Stimulated activated CD8-positive, alpha-beta memory T cell treated with anti-CD3 and anti-CD28 coated beads, Interleukin-15, amount 100 ng/mL, for 48 hours (primary cell): ENCODE results near the gene RABGAP1L.
"Not testable (repeated sequence)": the region's sequence is repeated elsewhere in the genome, so short reads cannot be mapped to it uniquely, and the experiment has no call there.

ENCODE experiments used
- DNase-seq, 2 donors: peaks; one replicate each; pipeline ENCODE4 v3.0.0-alpha.2; 2020; ENCODE audit warnings: low read depth in 2 of 2

The RABGAP1L gene

DNA sequence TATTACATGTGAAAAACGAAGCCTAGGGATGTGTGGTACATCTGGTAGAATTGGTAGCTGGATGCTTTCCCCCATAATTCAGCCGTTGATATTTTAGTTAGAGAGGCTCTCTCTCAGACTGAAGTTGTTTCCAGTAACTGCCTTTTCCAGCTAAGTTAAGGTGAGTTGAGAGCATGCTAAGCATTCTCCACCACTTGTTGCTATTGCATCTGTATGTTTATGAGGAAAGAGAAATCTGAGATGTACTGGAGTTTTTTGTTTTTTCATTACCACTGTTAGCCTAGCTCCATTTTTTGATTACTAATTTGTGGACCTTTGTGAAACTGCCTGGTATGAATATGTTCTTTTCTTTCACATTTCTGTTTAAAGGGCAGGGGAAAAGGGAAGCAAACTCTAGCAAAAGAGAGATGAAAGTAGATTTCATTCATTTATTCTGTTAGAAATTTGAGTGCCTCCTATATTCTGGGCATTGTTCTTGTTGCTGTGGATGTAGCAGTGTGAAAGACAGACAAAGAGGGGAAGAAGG, 650.5 kb downstream of the RABGAP1L start:
- DNase-seq: no peak

DNA sequence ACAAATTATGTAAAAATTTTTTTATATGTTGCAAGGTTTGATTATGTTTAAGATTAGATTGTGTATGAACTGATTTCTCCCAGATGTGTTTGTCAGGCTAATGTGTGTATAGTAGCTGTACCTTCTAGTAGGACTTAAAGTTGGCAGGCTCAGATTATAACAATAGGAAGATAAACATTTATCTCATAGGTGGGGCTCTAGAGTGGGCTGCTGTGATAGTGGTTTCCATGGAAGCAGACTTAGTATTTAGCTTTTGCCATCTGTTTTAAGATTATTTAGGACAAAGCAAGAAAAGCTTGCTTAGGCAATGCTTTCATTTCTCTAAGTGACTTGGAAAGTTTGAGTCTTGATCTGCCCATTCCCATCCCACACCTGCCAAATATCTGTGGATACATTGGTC, 652.7 kb downstream of the RABGAP1L start:
- no peak for DNase-seq

DNA sequence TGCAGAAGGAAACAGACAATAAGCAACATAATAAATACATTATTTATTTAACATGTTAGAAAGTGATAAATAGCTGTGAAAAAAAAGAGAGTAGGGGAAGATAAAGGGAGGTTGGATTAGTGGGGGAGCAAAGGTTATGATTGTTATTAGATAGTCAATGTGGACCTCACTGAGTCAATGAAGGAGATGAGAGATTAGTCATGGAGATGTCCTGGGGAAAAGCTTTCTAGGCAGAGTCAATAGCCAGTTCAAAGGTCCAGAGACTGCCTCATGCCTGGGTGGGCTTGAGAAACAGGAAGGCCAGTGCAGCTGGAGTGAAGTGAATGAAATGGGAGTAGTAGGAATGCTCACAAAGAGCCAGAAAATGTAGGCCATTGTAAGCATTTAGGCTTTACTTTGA, 653.3 kb downstream of the RABGAP1L start:
- DNase-seq: no peak

DNA sequence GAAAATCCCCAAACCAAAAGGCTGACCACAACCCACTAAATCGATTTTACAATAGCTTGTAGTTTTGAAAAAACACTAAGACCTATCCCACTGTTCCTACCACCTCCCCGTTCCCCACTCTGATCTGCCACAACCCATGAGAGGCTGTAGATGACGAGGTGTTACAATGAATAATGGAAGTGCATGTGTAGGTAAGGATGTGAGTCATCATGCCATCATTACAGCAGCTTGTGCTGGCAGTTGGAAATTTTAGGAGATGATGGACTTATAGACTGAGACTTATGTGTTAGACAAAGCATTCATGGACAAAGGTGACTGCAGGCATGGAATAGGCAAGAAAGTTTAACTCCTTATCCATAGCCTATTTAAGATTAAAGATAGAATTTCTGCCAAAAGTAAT, 655.7 kb downstream of the RABGAP1L start:
- peak in 1 of 2 donors; percentile 14 for DNase-seq

DNA sequence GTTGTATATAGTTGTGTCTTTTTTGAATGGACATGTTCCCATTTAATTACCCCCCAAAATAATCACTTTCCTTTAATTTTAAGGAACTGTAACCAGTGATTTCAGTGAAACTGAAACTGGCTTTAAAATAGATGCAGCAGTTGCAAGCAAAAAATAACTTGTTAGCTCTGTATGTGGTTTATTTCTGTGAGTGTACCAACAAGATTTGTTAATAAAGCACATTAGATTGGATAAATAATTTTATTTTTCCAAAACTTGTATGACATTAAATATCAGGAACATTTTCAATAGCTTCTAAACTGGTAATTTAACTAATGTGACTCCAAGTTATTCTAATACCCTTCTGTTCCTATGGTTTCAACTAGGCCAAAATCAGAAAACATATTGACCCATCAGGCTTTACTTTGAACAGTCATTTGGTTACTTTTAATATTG, 656.2 kb downstream of the RABGAP1L start:
- no peak for DNase-seq

DNA sequence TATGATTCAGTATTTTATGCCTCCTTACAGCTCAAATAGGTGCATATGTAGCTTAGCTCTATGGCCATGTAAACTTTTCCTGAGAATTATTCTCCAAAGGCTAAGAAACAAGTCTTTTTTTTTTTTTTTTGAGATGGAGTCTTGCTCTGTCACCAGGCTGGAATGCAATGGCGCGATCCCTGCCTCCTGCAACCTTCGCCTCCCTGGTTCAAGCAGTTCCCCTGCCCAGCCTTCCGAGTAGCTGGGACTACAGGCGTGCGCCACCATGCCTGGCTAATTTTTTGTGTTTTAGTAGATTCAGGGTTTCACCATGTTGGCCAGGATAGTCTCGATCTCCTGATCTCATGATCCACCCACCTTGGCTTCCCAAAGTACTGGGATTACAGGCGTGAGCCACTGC, 657.3 kb downstream of the RABGAP1L start:
- DNase-seq: not testable (repeated sequence)

DNA sequence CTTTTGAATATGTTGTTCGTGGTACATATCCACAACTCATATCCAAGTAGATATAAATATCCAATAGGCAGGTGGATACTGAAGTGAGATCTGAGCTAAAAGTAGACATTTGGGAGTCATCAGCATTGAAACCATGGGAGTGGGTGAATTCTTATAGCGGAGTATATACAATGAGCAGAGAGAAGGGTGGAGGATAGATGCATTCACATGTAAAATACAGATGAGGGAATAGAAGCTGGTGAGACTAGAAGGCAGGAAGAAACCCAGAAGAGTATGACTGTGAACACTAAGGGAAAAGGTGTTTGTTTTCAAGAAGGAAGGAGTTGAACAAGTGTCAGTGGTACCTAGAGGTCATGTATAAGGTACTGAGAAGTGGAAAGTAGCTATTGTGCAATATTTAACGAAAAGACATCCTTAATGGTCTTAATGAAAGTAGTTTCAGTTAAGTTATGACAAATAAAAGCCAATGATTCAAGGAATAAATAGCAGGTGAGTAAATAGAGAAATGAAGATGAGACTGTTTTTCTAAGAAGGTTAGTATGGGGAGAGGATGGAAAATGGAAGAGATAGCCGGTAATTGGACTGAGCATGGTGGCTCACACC, 658.8 kb downstream of the RABGAP1L start:
- DNase-seq: no peak

DNA sequence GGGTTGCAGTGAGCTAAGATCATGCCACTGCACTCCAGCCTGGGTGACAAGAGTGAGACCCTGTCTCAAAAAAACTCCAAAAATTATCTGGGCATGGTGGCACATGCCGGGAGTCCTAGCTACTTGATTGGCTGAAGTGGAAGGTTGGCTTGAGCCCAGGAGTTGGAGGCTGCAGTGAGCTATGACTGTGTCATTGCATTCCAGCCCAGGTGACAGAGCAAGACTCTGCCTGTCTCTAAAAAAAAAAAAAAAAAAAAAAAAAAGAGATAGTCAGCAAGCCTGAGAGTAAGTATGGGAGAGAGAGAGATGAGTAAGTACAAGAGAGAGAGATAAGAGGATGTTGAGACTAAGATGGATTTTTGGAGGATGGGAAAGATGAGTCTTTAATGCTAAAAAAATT, 659.6 kb downstream of the RABGAP1L start:
- no peak for DNase-seq

DNA sequence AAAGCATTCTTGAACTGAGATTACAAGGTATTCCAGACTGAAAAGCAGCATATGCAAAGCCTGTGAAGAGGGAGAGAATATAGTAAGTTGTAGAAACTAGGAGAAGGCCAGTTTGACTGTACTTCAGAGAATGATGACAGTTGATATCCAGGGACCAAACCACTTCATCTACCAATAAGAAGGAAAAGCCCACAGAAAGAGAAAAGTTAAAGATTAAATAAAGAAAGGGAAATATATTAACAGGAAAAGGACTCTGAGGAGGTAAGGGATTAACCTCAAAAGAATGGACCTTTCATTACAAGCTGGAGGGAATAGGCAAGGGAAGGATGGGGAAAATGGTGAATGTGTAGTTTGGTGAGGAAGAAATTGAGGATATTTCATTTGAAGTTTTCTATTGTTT, 660.3 kb downstream of the RABGAP1L start:
- no peak for DNase-seq

DNA sequence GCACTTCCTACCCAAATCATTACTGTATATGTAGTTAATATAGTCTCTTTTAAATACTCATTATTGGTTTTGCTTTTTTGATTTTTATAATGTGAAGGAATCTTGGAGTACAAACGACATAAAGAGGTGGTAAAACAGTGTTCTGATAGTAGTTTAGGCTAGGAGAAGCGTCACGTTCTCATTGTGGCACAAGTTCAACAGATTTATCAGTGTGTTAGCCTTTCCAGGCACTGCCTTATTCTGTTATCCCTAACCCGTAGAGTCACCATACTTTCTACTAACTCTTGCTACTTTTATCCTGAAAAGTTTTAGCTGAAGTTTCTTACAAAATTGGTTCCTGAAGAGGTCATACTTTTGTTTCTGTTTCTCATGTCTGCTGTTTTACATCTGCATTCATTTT, 665.8 kb downstream of the RABGAP1L start:
- DNase-seq: no peak

DNA sequence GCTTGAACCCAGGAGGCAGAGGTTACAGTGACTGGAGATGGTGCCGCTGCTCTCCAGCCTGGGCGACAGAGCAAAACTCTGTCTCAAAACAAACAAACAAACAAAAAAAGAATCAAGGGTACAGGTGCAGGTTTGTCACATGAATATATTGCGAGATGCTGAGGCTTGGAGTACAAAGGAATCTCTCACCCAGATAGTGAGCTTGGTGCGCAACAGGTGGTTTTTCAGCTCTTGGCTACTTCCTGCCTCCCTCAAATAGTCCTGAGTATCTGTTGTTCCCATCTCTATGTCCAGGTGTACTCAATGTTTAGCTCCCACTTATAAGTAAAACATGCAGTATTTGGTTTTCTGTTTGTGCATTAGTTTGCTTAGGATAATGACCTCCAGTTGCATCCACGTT, 666.5 kb downstream of the RABGAP1L start:
- no peak for DNase-seq

DNA sequence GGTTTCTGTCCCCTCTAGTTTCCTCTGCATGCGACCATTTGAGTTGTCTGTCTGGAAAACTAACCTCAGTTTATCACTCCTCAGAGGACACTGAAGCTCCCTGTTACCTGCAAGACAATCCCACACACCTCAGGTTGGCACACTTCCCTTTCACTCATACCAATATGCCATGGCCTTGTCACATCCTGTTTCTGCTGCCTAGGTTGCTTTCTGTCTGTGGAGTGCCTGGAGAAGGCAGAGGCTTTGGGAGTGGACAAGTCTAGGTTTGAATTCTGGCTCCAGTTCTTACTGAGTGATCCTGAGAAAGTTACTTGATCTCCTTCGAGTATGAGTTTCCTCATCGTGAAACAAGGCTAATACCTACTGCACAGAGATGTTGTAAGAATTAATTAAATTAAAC, 668.9 kb downstream of the RABGAP1L start:
- no peak for DNase-seq

DNA sequence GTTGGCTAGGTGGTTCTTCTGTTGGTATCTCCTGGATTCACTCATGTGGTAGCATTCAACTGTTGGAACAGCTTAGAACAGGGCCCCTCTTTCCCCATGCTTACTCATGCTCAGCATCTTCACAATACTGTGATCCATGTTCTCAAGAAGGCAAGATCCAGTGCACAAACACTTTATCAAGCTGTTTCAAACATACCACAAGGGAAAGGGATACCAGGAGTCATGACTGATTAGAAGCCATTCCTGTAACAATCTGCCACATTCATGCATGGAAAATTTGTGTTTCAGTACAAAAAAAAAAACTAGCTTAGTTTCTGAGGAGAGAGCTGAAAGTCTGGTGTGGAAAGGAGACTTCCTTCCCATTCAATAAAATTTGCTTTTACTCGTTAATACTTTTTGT, 670.7 kb downstream of the RABGAP1L start:
- no peak for DNase-seq

DNA sequence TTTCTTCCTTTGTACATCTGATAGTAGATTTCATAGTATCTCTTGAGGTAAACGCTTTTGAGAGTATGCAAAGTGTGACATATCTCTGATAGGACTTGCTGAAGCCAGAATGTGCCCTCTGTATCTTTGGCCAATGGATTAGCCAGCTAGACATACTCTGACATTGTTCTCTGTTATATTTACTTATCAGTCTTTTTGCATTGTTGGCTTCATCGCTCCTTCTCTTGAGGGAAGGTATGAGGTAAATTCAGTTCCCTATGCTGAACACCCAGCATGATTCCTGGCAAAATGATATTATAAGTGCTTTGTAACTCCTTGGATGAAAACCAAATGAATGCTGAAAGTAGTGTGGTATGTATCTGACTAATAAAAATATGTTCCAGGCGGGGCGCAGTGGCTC, 677.2 kb downstream of the RABGAP1L start:
- no peak for DNase-seq

DNA sequence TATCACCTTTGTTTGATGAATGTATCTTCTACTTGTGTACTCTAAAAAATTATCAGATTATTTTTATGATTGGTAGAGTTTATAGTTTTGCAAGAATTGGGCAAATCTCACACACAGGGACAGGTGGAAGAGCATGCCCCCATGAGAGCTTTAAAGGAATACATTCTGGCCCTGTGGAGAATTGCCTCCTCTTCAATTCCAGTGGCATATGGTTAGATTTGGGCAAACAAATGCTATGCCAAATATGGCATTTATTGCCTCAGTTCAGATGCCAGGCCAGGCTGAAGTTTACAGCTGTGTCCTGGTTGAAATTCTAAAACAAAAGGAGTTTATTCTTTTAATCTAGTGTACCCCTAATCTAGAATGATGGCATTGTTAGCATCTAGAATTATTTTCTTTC, 678.1 kb downstream of the RABGAP1L start:
- no peak for DNase-seq

DNA sequence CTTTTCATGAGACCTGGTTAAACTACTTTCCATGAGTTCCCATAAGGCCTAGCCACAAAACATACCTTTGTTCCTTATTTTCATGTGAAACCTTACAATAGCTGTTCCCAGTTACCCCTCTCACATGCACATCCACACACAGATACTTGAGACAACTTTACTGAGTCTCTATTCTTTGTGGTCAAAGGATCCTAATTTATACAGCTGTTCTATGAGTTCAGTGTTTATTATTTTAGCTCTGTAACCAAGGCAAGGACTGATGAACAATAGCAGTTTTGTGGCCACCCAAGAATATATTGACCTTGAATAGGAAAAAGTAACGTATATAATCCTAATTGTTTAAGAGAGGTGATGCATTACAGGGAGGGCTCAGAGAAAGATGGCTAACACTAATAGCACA, 679.9 kb downstream of the RABGAP1L start:
- DNase-seq: no peak

DNA sequence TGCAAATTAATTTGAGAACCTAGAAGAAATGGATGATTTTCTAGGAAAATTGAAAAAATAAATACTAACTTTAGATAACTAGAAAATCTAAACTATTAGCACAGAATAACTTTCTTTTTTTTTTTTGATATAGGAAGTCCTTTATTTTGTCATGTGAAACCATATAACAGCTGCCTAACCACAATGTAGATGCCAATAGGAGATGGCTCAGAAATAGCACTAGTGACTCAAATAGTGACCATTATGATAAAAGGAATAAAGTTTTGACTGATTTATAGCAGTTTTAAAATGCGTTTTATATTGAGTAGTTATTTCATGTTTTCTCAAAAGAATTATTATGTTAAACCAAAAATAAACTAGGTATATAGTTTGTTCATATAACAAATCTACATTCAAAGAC, 682.4 kb downstream of the RABGAP1L start:
- DNase-seq: no peak

DNA sequence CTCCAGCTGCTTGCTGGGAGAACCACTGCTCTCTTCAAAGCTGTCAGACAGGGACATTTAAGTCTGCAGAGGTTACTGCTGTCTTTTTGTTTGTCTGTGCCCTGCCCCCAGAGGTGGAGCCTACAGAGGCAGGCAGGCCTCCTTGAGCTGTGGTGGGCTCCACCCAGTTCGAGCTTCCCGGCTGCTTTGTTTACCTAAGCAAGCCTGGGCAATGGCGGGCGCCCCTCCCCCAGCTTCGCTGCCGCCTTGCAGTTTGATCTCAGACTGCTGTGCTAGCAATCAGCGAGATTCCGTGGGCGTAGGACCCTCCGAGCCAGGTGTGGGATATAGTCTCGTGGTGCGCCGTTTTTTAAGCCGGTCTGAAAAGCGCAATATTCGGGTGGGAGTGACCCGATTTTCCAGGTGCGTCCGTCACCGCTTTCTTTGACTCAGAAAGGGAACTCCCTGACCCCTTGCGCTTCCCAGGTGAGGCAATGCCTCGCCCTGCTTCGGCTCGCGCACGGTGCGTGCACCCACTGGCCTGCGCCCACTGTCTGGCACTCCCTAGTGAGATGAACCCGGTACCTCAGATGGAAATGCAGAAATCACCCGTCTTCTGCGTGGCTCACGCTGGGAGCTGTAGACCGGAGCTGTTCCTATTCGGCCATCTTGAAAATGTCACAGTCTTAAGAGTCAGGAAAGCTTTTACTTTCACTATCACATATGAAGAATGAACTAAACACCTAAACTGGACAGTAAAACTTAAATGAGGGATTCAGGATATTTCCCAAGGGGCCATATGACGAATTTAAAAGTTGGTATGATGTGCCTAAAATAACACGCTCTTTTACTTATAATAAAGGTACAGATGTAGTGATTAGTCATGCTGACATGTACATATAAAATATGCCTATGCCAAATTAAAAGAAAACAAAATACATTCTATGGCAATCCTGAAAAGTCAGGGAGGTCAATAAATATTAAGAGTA, 689.6 kb downstream of the RABGAP1L start:
- DNase-seq: not testable (repeated sequence)

DNA sequence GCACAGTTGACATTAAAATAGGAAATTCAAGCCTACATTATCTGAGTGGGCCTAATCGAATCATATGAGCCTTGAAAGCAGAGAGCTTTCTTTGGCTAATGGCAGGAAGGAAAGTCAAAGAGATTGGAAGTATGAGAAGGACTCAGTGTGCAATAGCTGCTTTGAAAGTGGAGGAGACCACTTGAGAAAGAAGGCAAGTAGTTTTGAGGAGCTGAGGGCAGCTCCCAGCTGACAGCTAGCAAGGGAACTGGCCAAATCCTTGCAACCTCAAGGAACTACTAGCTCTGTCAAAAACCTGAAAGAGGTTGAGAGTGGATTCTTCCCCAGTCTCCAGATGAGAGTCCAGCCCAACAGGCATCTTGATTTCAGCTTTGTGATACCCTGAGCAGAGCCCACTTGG, 691.4 kb downstream of the RABGAP1L start:
- no peak for DNase-seq

DNA sequence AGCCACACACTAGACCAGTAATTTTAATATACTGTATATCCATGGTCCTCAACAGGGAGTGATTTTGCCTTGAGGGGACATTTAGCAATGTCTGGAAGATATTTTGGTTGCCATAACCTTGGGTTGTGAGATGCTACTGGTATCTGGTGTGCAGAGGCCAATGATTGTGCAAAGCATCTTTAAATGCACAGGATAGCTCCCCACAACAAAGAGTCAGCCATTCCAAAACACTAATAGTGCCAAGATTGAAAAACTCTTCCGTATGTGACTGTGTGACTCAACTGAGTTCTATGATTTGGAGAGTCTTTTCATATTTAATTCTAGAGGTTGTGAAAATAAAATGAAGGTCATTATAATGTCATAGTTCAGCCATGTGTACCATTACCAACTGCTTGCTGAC, 699.0 kb downstream of the RABGAP1L start:
- DNase-seq: no peak

DNA sequence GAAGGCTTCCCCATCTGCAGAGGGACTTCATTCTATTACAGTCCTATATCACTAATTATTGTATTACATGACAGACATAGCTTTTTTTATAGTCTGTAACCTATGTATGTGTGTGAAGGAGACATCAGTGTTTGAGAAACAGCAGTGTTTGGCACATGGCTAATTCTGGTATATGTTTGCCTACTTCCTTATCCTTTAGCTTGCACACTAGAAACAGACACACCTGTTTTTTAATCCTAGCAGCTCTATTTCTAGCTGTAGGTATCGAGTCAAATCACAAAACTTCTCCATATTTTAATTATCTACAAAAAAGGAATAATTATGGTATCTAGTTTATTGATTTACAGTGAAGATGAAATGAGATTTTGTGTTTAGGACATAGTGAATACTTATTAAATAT, 711.0 kb downstream of the RABGAP1L start:
- no peak for DNase-seq

DNA sequence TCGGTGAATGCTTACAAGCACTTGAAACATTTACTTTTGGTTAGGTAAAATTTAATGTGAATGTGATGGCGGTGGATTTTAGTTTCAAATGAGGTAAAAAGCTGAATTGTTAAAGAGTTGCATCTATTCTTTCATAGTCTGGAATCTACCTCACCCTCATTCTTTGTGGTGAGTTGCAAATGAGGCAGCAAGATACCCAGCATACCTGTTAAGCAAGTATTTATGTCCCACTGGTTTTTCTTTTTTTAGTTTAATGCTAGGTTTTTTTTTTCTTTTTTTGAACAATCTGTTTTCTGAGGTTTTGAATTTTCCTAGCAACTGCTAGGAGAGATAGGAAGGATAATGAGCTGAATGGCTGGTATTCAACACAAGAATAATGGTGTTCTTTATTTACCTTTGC, 712.6 kb downstream of the RABGAP1L start:
- no peak for DNase-seq

DNA sequence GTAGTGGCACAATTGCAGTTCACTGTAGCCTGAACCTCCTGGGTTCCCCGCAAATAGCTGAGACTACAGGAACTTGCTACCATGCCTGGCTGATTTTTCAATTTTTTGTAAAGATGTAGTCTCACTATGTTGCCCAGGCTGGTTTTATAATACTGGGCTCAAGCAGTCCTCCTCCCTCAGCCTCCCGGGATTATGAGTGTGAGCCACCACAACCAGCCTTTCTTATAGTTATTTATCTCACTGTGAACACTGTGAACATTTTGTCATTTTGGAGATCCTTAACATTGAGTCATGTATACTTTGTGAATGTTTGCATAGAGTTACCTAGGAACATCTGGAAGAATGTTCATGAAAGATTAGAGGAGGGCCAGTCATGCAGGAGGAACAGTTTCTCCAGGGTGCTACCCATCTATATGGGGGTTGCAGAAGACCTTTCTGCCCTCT, 713.3 kb downstream of the RABGAP1L start:
- DNase-seq: no peak
